ENCODE results near the gene GIPC1.

GRCh38 chr19:14432791-14433553 is 63.0 kb downstream of the GIPC1 start, which contains the start of gene PKN1:
- TF ChIP-seq CTCF (conservative IDR thresholded peaks at IDR 0.05 in 1 of 2, IDR thresholded peaks at IDR 0.05 in 1 of 2; ENCODE audit: extremely low read depth in 1 of 2, insufficient read depth in 1 of 2, low read depth in 1 of 2, low read length in 2 of 2) (peak in 1 of 2 donors; percentile 18), EZH2 (IDR thresholded peaks at IDR 0.05; ENCODE audit: borderline replicate concordance, low read length) (no peak)
